Psoas muscle (tissue), 8 donors: Measurements from ENCODE around the gene CBFA2T3. TPM values are rescaled to one million over a fixed set of nuclear protein-coding genes. Genes with fewer than 3 reads are reported as not detected.

Experiments
- ATAC-seq, 4 donors: fragments of 200-7000 bp; cut with Tn5 transposase; one replicate each; pipeline ENCODE4 v1.9.1; 2020; ENCODE audit warnings: moderate library complexity in 3 of 4, mild to moderate bottlenecking in 2 of 4
- DNase-seq, 2 donors: peaks; one replicate each; pipeline ENCODE4 v3.0.0-alpha.2; 2020
- H3K27ac ChIP-seq: fragments of 200-600 bp; one replicate; pipeline ENCODE4 v1.8.0; 2022
- H3K27me3 ChIP-seq, 3 donors: fragments of 200-600 bp in 1 of 3; one replicate each; pipeline versions ENCODE4 v1.6.1 to v1.8.0; 2013 to 2022; ENCODE audit warnings: low read length in 2 of 3, mild to moderate bottlenecking in 2 of 3, moderate library complexity in 1 of 3; ENCODE audit not compliant: insufficient read depth in 3 of 3
- H3K36me3 ChIP-seq, 2 donors: fragments of 200-600 bp in 1 of 2; one replicate each; pipeline versions ENCODE4 v1.6.1 to v1.8.0; 2013 to 2022; ENCODE audit warnings: low read depth in 1 of 2, mild to moderate bottlenecking in 1 of 2, moderate library complexity in 1 of 2; ENCODE audit not compliant: insufficient read depth in 1 of 2
- H3K4me1 ChIP-seq: fragments of 200-600 bp; one replicate; pipeline ENCODE4 v1.8.0; 2022
- H3K4me3 ChIP-seq: fragments of 200-600 bp; one replicate; pipeline ENCODE4 v1.8.0; 2022; ENCODE audit warnings: mild to moderate bottlenecking
- H3K9me3 ChIP-seq: fragments of 200-600 bp; one replicate; pipeline ENCODE4 v1.8.0; 2022
- WGBS, 3 donors: extraction: QIAGEN DNeasy Blood & Tissue Kit; methylation state at CpG; one replicate each; pipeline versions ENCODE4 v1.1.6 to v1.1.7; 2013; 5-methylcytosine and 5-hydroxymethylcytosine counted together
- intact Hi-C, 2 donors: fragments of 100-400 bp; cut with DNase I; formaldehyde crosslinking; loops; one replicate each; pipeline versions ENCODE4 v1.11.0 to v1.14.2; 2022
- polyA plus RNA-seq, 3 donors: library from polyadenylated mRNA; stranded (reverse); fragments of 200-250 nt; gene quantifications; one replicate each; pipeline ENCODE4 v1.2.3, GENCODE V29; 2013
- total RNA-seq, 4 donors: library from RNA; stranded (reverse); fragmentation: NEBNext Ultra II Directional in 2 of 4; extraction: Animal tissue kit (Norgen Biotek cat#: 25700) in 2 of 4; gene quantifications; one replicate each; pipeline versions ENCODE4 v1.2.1 to v1.2.4, GENCODE V29; 2021 to 2023
- TF ChIP-seq, protein P1 (sequence below): fragments of 200-600 bp; IDR thresholded peaks from one replicate; pipeline ENCODE4 v1.8.0; 2022; ENCODE audit warnings: antibody characterized with exemption
- donor health status: healthy with polysubstance abuse.
- donor health status: DM: no; HTN: no; CAD: no; lungs with moderate emphysema.
- donor health status: Bipolar disorder and iron deficiency.
- donor health status: healthy.
- donor health status: DM: yes; HTN: yes; CAD: no.
- donor health status: DM: no; HTN: no; CAD: no.
- donor health status: DM: no; HTN: no; CAD: no.
- donor health status: DM: yes; HTN: yes; CAD: no.

The CBFA2T3 gene
- total and polyA plus RNA-seq, 7 donors, result 2.6 to 15.0 (median 6.0) TPM

DNA sequence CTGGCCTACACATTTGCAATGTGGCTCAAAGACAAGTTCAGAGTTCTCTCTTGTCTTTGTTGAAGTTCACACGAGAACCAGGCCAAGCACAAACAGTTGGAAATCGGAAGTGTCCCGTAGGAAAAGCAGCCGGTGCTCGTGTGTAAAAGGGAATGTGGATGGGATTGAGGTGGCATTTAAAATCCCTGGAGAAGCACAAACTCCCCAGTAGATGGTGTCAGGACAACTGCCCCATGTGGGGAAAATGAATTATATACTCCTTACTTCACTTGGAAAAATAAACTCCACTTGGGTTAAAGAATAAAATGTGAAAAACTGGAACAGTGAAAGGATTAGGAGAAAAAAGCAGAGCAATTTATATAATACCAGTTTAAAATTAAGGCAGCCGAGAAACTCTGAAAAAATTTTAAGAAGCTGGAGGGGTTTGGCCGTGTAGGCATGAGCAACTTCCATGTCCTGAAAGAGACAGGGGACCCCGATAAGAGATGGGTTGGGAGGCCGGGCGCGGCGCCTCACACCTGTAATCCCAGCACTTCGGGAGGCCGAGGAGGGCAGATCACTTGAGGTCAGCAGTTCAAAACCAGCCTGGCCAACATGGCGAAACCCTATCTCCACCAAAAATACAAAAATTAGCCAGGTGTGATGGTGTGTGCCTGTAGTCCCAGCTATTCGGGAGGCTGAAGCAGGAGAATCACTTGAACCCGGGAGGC is 28.1 kb downstream of the CBFA2T3 start:
- TF ChIP-seq, protein P1, sequence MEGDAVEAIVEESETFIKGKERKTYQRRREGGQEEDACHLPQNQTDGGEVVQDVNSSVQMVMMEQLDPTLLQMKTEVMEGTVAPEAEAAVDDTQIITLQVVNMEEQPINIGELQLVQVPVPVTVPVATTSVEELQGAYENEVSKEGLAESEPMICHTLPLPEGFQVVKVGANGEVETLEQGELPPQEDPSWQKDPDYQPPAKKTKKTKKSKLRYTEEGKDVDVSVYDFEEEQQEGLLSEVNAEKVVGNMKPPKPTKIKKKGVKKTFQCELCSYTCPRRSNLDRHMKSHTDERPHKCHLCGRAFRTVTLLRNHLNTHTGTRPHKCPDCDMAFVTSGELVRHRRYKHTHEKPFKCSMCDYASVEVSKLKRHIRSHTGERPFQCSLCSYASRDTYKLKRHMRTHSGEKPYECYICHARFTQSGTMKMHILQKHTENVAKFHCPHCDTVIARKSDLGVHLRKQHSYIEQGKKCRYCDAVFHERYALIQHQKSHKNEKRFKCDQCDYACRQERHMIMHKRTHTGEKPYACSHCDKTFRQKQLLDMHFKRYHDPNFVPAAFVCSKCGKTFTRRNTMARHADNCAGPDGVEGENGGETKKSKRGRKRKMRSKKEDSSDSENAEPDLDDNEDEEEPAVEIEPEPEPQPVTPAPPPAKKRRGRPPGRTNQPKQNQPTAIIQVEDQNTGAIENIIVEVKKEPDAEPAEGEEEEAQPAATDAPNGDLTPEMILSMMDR, result no peak
- intact Hi-C loops, result no loop called here
- 68 to 74% (median 68%) methylated on average over 17 of the region's 17 CpGs for WGBS, 3 donors
- Histone ChIP-seq H3K27me3 (peaks cover 0 to 19% (median 8%) of the 10 kb centered on the region in 3 donors), H3K4me3 (no peak overlapping the region), H3K9me3 (no peaks in the 10 kb centered on the region), H3K27ac (no peak overlapping the region), H3K36me3 (no peaks in the 10 kb centered on the region), H3K4me1 (no peaks in the 10 kb centered on the region)
- ATAC-seq (no peak), DNase-seq (no peak)

DNA sequence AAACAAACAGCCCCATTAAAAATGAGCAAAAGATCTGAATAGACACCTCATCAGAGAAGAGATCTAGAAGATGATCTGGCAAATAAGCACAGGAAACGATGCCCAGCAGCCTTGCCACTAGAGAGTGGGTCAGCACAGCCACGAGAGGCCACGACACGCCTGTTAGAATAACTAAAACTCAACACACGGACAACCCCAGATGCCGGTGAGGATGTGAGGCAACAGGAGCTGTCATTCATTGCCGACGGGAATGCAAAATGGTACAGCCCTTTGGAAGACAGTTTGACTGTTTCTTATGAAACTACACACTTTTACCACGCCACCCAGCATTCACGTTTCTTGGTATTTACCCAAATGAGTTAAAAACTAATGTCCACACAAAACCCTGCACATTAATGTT is 31.5 kb downstream of the CBFA2T3 start:
- Histone ChIP-seq H3K36me3 (no peaks in the 10 kb centered on the region), H3K4me1 (no peaks in the 10 kb centered on the region), H3K27ac (no peak overlapping the region), H3K27me3 (peaks cover 0 to 19% (median under 1%) of the 10 kb centered on the region in 3 donors), H3K9me3 (no peaks in the 10 kb centered on the region), H3K4me3 (no peak overlapping the region)
- TF ChIP-seq, protein P1, result no peak
- no peak for ATAC-seq
- intact Hi-C loops, result no loop called here
- 60 to 66% (median 61%) methylated on average over 10 of the region's 10 CpGs for WGBS, 3 donors
- no peak for DNase-seq

DNA sequence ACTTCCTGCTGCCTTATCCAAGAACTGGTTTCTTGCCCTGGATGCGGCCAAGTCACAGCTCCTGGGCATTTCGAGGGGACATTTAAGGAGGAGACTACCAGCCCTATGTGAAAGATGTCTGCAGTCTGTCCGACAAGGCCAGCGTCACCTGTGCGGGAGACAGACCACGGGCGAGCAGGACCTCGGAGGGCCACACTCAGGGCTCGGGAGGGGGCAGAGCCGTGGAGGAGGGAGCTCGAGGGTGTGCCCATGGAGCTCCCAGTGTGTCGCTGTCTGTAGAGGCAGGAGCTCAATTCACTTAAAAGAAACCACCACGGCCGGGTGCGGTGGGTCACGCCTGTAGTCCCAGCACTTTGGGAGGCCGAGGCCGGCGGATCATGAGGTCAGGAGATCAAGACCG is 33.3 kb downstream of the CBFA2T3 start:
- TF ChIP-seq, protein P1, result no peak
- no peak for DNase-seq
- intact Hi-C loops, result loop anchor here (5.0 kb wide), 3 partner anchors 224 to 274 kb away; partner anchors contain the start of gene ZNF778 (in 1 of the 2)

DNA sequence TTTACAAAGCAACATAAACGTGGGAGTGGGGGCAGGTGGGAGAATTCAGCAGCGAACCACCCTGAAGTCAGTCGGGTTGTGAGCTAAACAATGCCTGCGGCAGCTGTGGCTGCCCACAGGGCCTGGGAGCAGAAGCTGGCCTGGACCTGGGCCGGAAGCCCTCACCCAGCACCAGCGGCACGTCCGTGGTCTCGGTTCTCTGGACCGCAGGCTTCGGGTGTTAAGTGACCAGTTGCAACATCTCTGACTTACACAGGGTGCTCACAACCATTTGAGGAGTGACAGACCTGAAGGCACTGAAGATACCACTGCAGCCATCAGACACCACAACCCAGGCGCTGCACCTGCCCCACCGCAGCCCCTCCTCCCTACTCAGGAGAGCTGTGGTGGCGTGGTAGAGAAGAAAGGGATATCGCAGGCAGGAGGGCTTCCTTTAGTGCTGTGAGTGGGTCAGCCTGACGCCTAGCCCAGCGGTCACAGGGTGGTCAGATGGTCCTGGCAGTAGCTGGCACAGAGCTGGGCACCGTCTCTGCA is 33.8 kb downstream of the CBFA2T3 start:
- Histone ChIP-seq H3K4me1 (peaks cover 10% of the 10 kb centered on the region), H3K4me3 (no peak overlapping the region), H3K9me3 (no peaks in the 10 kb centered on the region), H3K36me3 (no peaks in the 10 kb centered on the region), H3K27me3 (peaks cover 0 to 37% (median 5%) of the 10 kb centered on the region in 3 donors), H3K27ac (no peak overlapping the region)
- intact Hi-C loops, result loop anchor here (5.0 kb wide), 3 partner anchors 224 to 274 kb away; partner anchors contain the start of gene ZNF778 (in 1 of the 2)
- WGBS, 3 donors, result 76 to 93% (median 79%) methylated on average over 15 to 18 of the region's 18 CpGs
- TF ChIP-seq, protein P1, result no peak
- DNase-seq (no peak), ATAC-seq (no peak)

More for the DNA sequence above, 33.3 kb downstream of the CBFA2T3 start:
- H3K4me1 ChIP-seq, result peaks cover 5% of the 10 kb centered on the region
- no peaks in the 10 kb centered on the region for H3K9me3 ChIP-seq
- H3K4me3 ChIP-seq, result no peak overlapping the region
- no peak overlapping the region for H3K27ac ChIP-seq
- no peak for ATAC-seq
- H3K36me3 ChIP-seq, result no peaks in the 10 kb centered on the region
- peaks cover 0 to 37% (median 5%) of the 10 kb centered on the region in 3 donors for H3K27me3 ChIP-seq
- whole genome bisulfite sequencing, 3 donors, result 91 to 96% (median 94%) methylated on average over 20 of the region's 20 CpGs
